ENCODE measurements around the gene LKAAEAR1.

LKAAEAR1 gene

GRCh38 chr20:64077541-64077875 is 6.7 kb downstream of the LKAAEAR1 start:
- DNase-seq, result no peak

GRCh38 chr20:64077094-64077493 is 7.1 kb downstream of the LKAAEAR1 start:
- DNase-seq, result no peak

- no peak for DNase-seq
Measured at GRCh38 chr20:64076061-64076997, 7.9 kb downstream of the LKAAEAR1 start.

GRCh38 chr20:64075556-64075955 is 8.6 kb downstream of the LKAAEAR1 start:
- DNase-seq, result no peak

GRCh38 chr20:64074963-64075362 is 9.2 kb downstream of the LKAAEAR1 start:
- no peak for DNase-seq

GRCh38 chr20:64074184-64074789 is 9.9 kb downstream of the LKAAEAR1 start:
- DNase-seq, result no peak

- no peak for DNase-seq
Measured at GRCh38 chr20:64073476-64074183, 10.6 kb downstream of the LKAAEAR1 start.

GRCh38 chr20:64072498-64073063 is 11.6 kb downstream of the LKAAEAR1 start:
- DNase-seq, result no peak

GRCh38 chr20:64071341-64072332 is 12.6 kb downstream of the LKAAEAR1 start:
- DNase-seq, result no peak

- no peak for DNase-seq
Measured at GRCh38 chr20:64070244-64070993, 13.8 kb downstream of the LKAAEAR1 start.

- DNase-seq, result no peak
Measured at GRCh38 chr20:64069614-64070243, 14.5 kb downstream of the LKAAEAR1 start.

- DNase-seq, result no peak
Measured at GRCh38 chr20:64069209-64069613, 15.0 kb downstream of the LKAAEAR1 start.

- no peak for DNase-seq
Measured at GRCh38 chr20:64068386-64069208, 15.6 kb downstream of the LKAAEAR1 start.

- no peak for DNase-seq
Measured at GRCh38 chr20:64067733-64068307, 16.4 kb downstream of the LKAAEAR1 start.

GRCh38 chr20:64067005-64067632 is 17.1 kb downstream of the LKAAEAR1 start:
- DNase-seq, result no peak

- DNase-seq, result peak; percentile 72
Measured at GRCh38 chr20:64065974-64066343, 18.2 kb downstream of the LKAAEAR1 start.

- no peak for DNase-seq
Measured at GRCh38 chr20:64065062-64065973, 18.9 kb downstream of the LKAAEAR1 start.

GRCh38 chr20:64064145-64064698 is 20.0 kb downstream of the LKAAEAR1 start:
- no peak for DNase-seq

Measured in stimulated activated CD4-positive, alpha-beta T cell treated with anti-CD3 and anti-CD28 coated beads, Interleukin-1b, Interleukin-23, amount 100 ng/mL, for 48 hours (primary cell).